H9 (cell line): ENCODE results near the gene GNAI2. TPM values are rescaled to one million over a fixed set of nuclear protein-coding genes. Genes with fewer than 3 reads are reported as not detected.
A peak's percentile ranks its signal among the peaks of the same experiment; 100 is the strongest.

Experiments used
- DNase-seq: peaks from one replicate; pipeline ENCODE4 v3.0.0-alpha.2; 2017
- H2AFZ ChIP-seq: one replicate; pipeline ENCODE4 v1.6.1; 2013; ENCODE audit warnings: mild to moderate bottlenecking, low read length, control low read depth, moderate library complexity
- H2AK5ac ChIP-seq: 2 replicates; pipeline ENCODE4 v1.6.1; 2013; ENCODE audit warnings: low read length, control low read depth, mixed read lengths; ENCODE audit not compliant: insufficient read length
- H2BK120ac ChIP-seq: one replicate; pipeline ENCODE4 v1.6.1; 2013; ENCODE audit warnings: low read depth, mild to moderate bottlenecking, low read length, control low read depth, inconsistent platforms; ENCODE audit not compliant: poor library complexity, severe bottlenecking
- H2BK12ac ChIP-seq: 2 replicates; pipeline ENCODE4 v1.6.1; 2013; ENCODE audit warnings: low read length, control low read depth, mixed read lengths, low read depth; ENCODE audit not compliant: insufficient read length
- H2BK15ac ChIP-seq: 2 replicates; pipeline ENCODE4 v1.6.1; 2013; ENCODE audit warnings: low read depth, low read length, control low read depth
- H2BK20ac ChIP-seq: one replicate; pipeline ENCODE4 v1.6.1; 2013; ENCODE audit warnings: low read depth, mild to moderate bottlenecking, low read length, control low read depth, inconsistent platforms; ENCODE audit not compliant: poor library complexity, severe bottlenecking
- H2BK5ac ChIP-seq: 2 replicates; pipeline ENCODE4 v1.6.1; 2013; ENCODE audit warnings: low read length, control low read depth, mixed read lengths; ENCODE audit not compliant: insufficient read length
- H3K14ac ChIP-seq: 2 replicates; pipeline ENCODE4 v1.6.1; 2013; ENCODE audit warnings: low read length, control low read depth; ENCODE audit not compliant: insufficient read depth
- H3K18ac ChIP-seq: 2 replicates; pipeline ENCODE4 v1.6.1; 2013; ENCODE audit warnings: low read depth, mild to moderate bottlenecking, mixed read lengths, low read length, control low read depth; ENCODE audit not compliant: insufficient read length
- H3K23ac ChIP-seq: 2 replicates; pipeline ENCODE4 v1.6.1; 2013; ENCODE audit warnings: low read length, control low read depth, mixed read lengths, low read depth; ENCODE audit not compliant: insufficient read length
- H3K23me2 ChIP-seq: 2 replicates; pipeline ENCODE4 v1.6.1; 2013; ENCODE audit warnings: low read depth, mild to moderate bottlenecking, mixed read lengths, low read length, control low read depth; ENCODE audit not compliant: insufficient read length, poor library complexity, severe bottlenecking
- H3K27ac ChIP-seq: 2 replicates; pipeline ENCODE4 v1.5.1; 2013; ENCODE audit warnings: low read length, control low read depth, mixed read lengths, low read depth; ENCODE audit not compliant: insufficient read length
- H3K27me3 ChIP-seq: 2 replicates; pipeline ENCODE4 v1.6.1; 2013; ENCODE audit warnings: low read length, control low read depth, inconsistent platforms; ENCODE audit not compliant: insufficient read depth
- H3K4ac ChIP-seq: 2 replicates; pipeline ENCODE4 v1.6.1; 2013; ENCODE audit warnings: low read depth, mild to moderate bottlenecking, control low read depth, inconsistent platforms, low read length, moderate library complexity
- H3K4me1 ChIP-seq: 2 replicates; pipeline ENCODE4 v1.6.1; 2013; ENCODE audit warnings: low read length, control low read depth, inconsistent platforms; ENCODE audit not compliant: insufficient read depth
- H3K4me2 ChIP-seq: 2 replicates; pipeline ENCODE4 v1.6.1; 2013; ENCODE audit warnings: low read length, control low read depth, mixed read lengths; ENCODE audit not compliant: insufficient read length, insufficient read depth
- H3K56ac ChIP-seq: 2 replicates; pipeline ENCODE4 v1.6.1; 2013; ENCODE audit warnings: low read depth, mild to moderate bottlenecking, mixed read lengths, low read length, control low read depth; ENCODE audit not compliant: insufficient read length
- H3K79me1 ChIP-seq: 2 replicates; pipeline ENCODE4 v1.6.1; 2013; ENCODE audit warnings: low read depth, mild to moderate bottlenecking, moderate library complexity, low read length, control low read depth, inconsistent platforms; ENCODE audit not compliant: insufficient read depth, poor library complexity, severe bottlenecking
- H3K79me2 ChIP-seq: 2 replicates; pipeline ENCODE4 v1.6.1; 2013; ENCODE audit warnings: low read length, control low read depth, inconsistent platforms; ENCODE audit not compliant: insufficient read depth
- H3K9ac ChIP-seq: 2 replicates; pipeline ENCODE4 v1.6.1; 2013; ENCODE audit warnings: low read length, control low read depth, mixed read lengths; ENCODE audit not compliant: insufficient read length; ENCODE audit errors: extremely low read depth
- H3K9me3 ChIP-seq: one replicate; pipeline ENCODE4 v1.6.1; 2013; ENCODE audit warnings: low read depth, low read length, inconsistent platforms; ENCODE audit not compliant: control insufficient read depth
- H3T11ph ChIP-seq: one replicate; pipeline ENCODE4 v1.6.1; 2013; ENCODE audit warnings: mild to moderate bottlenecking, low read length, control low read depth, inconsistent platforms
- H4K20me1 ChIP-seq: one replicate; pipeline ENCODE4 v1.6.1; 2013; ENCODE audit not compliant: control insufficient read depth, insufficient read length, insufficient read depth
- H4K5ac ChIP-seq: 2 replicates; pipeline ENCODE4 v1.6.1; 2013; ENCODE audit warnings: low read depth, mild to moderate bottlenecking, mixed read lengths, low read length, control low read depth; ENCODE audit not compliant: insufficient read length
- H4K8ac ChIP-seq: replicated peaks from 2 replicates; pipeline ENCODE4 v1.6.1; 2013; ENCODE audit warnings: low read length, control low read depth, mixed read lengths, low read depth; ENCODE audit not compliant: insufficient read length
- H4K91ac ChIP-seq: 2 replicates; pipeline ENCODE4 v1.6.1; 2013; ENCODE audit warnings: low read depth, mild to moderate bottlenecking, moderate library complexity, mixed read lengths, low read length, control low read depth; ENCODE audit not compliant: insufficient read length
- H3K27ac Mint-ChIP-seq, 3 experiments: 2 replicates in 2 of 3; 3 replicates in 1 of 3; pipeline ENCODE4 v1.8.0; 2020 to 2021; ENCODE audit warnings: mixed read lengths in 3 of 3, mild to moderate bottlenecking in 1 of 3, moderate library complexity in 1 of 3
- H3K27me3 Mint-ChIP-seq: 2 replicates; pipeline ENCODE4 v1.8.0; 2021; ENCODE audit warnings: low read depth, mild to moderate bottlenecking, moderate library complexity, mixed read lengths
- H3K36me3 Mint-ChIP-seq, 3 experiments: 2 replicates in 2 of 3; 3 replicates in 1 of 3; pipeline ENCODE4 v1.8.0; 2020 to 2021; ENCODE audit warnings: low read depth in 3 of 3, mixed read lengths in 3 of 3; ENCODE audit not compliant: insufficient read depth in 1 of 3
- H3K4me1 Mint-ChIP-seq, 2 experiments: 2 replicates each; pipeline ENCODE4 v1.8.0; 2020; ENCODE audit warnings: mixed read lengths in 2 of 2
- H3K4me3 Mint-ChIP-seq, 2 experiments: 2 replicates in 1 of 2; 3 replicates in 1 of 2; pipeline ENCODE4 v1.8.0; 2020 to 2021; ENCODE audit warnings: mild to moderate bottlenecking in 2 of 2, mixed read lengths in 2 of 2, moderate library complexity in 1 of 2
- H3K9me3 Mint-ChIP-seq, 2 experiments: 2 replicates in 1 of 2; 3 replicates in 1 of 2; pipeline ENCODE4 v1.8.0; 2020; ENCODE audit warnings: mild to moderate bottlenecking in 2 of 2, mixed read lengths in 2 of 2, moderate library complexity in 1 of 2
- WGBS: extraction: QIAGEN DNeasy Blood & Tissue Kit; methylation state at CpG from one replicate; pipeline ENCODE4 v1.1.7; 2013; ENCODE audit warnings: missing lambda C conversion rate, low lambda C conversion rate, mixed read lengths; ENCODE audit not compliant: insufficient read length; ENCODE audit errors: extremely low coverage; 5-methylcytosine and 5-hydroxymethylcytosine counted together
- total RNA-seq: library from RNA; stranded (reverse); gene quantifications from 2 replicates; pipeline ENCODE4 v1.2.1, GENCODE V29; 2021
- TF ChIP-seq, protein P1 (sequence below): fragments of 200-600 bp; sonication (generic); conservative IDR thresholded peaks from 3 replicates; pipeline ENCODE4 v1.8.0; 2021; ENCODE audit warnings: antibody characterized with exemption, mild to moderate bottlenecking

Gene GNAI2
- total RNA-seq, 1 experiment from 2014 or later = 218 TPM

DNA sequence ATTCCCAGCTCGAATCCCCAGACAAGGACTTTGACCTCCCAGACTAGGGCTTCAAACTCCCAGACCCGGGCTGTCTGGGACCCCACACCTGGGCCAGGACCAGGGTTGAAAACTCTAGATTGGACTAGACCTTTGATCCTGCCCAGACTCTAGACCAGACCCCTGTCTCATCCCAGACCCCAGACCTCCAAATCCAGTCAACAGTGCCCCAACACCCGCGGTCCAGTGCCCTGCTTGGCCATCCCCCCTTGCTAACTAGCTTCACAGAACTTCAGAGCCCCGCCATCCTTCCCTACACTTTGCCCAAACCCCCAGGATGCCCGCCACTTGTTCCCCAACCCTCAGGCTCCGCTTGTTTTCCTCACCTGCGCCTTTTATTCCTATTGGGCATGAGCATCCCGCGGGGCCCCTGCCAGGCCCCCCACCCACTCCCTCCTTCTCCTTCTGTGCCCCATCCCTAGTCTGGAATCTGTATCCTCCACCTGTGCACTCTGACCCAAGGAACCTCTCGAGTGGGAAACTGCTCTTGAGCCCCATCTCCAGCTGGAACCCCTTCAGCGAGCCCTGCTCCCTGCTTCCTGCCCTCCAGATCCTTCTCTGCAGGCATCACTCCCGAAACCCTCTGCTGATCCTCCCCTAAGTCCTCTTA, 604 bp downstream of the GNAI2 start:
- peaks cover 6% of the 10 kb centered on the region for H3K79me1 ChIP-seq
- H3K79me2 ChIP-seq = peaks cover 19% of the 10 kb centered on the region; the same call in 1 of the 2 replicates
- H3K9me3 Mint-ChIP-seq = no peaks in the 10 kb centered on the region
- peak overlapping the region; percentile 96 to 99 for H3K4me3 Mint-ChIP-seq
- peaks cover 55 to 64% of the 10 kb centered on the region in 2 experiments for H3K4me1 Mint-ChIP-seq
- H2BK120ac ChIP-seq = no peak overlapping the region
- H3K4ac ChIP-seq = no peak overlapping the region
- peaks cover 7% of the 10 kb centered on the region for H3K27me3 Mint-ChIP-seq
- H3K14ac ChIP-seq = peak overlapping the region; percentile 48
- no peak overlapping the region for H3T11ph ChIP-seq
- TF ChIP-seq, protein P1, sequence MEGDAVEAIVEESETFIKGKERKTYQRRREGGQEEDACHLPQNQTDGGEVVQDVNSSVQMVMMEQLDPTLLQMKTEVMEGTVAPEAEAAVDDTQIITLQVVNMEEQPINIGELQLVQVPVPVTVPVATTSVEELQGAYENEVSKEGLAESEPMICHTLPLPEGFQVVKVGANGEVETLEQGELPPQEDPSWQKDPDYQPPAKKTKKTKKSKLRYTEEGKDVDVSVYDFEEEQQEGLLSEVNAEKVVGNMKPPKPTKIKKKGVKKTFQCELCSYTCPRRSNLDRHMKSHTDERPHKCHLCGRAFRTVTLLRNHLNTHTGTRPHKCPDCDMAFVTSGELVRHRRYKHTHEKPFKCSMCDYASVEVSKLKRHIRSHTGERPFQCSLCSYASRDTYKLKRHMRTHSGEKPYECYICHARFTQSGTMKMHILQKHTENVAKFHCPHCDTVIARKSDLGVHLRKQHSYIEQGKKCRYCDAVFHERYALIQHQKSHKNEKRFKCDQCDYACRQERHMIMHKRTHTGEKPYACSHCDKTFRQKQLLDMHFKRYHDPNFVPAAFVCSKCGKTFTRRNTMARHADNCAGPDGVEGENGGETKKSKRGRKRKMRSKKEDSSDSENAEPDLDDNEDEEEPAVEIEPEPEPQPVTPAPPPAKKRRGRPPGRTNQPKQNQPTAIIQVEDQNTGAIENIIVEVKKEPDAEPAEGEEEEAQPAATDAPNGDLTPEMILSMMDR = no peak
- H2BK12ac ChIP-seq = no peak overlapping the region
- H3K23ac ChIP-seq = no peak overlapping the region
- no peaks in the 10 kb centered on the region for H3K27me3 ChIP-seq
- no peak overlapping the region for H2BK5ac ChIP-seq
- H2AFZ ChIP-seq = no peak overlapping the region
- peak overlapping the region; percentile 59 for H3K9ac ChIP-seq
- no peak overlapping the region for H3K18ac ChIP-seq
- peak overlapping the region; percentile 81 to 99 (median 91) for H3K27ac Mint-ChIP-seq
- WGBS = no CpG with 5 or more reads among the region's 13 CpGs
- H3K56ac ChIP-seq = no peak overlapping the region
- no peak overlapping the region for H3K27ac ChIP-seq
- peaks cover 6% of the 10 kb centered on the region; the same call in 1 of the 2 replicates for H3K4me1 ChIP-seq
- no peak overlapping the region for H4K91ac ChIP-seq
- H4K20me1 ChIP-seq = no peaks in the 10 kb centered on the region
- peak overlapping the region; percentile 91 for H3K4me2 ChIP-seq
- H2BK15ac ChIP-seq = no peak overlapping the region
- H3K23me2 ChIP-seq = peaks cover 17% of the 10 kb centered on the region
- H4K5ac ChIP-seq = no peak overlapping the region
- H2BK20ac ChIP-seq = no peak overlapping the region
- no peak for DNase-seq
- no peak overlapping the region for H4K8ac ChIP-seq
- no peak overlapping the region for H2AK5ac ChIP-seq
- peaks cover 2 to 7% (median 4%) of the 10 kb centered on the region in 3 experiments; a peak in 2 of 7 replicates for H3K36me3 Mint-ChIP-seq
- no peaks in the 10 kb centered on the region for H3K9me3 ChIP-seq
